GM19023 (cell line): ENCODE data around the gene TIMP2.
"Not testable (repeated sequence)": the region's sequence is repeated elsewhere in the genome, so short reads cannot be mapped to it uniquely, and the experiment has no call there.

Experiments used
- ATAC-seq: cut with Tn5 transposase; IDR thresholded peaks from one replicate; pipeline ENCODE4 v1.9.1; 2021; ENCODE audit warnings: mild to moderate bottlenecking, moderate library complexity; ENCODE audit not compliant: unreplicated experiment

TIMP2 gene

GRCh38 chr17:78891406-78892061 is 33.7 kb downstream of the TIMP2 start:
- ATAC-seq: no peak

GRCh38 chr17:78890498-78890897 is 34.7 kb downstream of the TIMP2 start:
- ATAC-seq: no peak

GRCh38 chr17:78890096-78890495 is 35.1 kb downstream of the TIMP2 start:
- ATAC-seq: not testable (repeated sequence)

GRCh38 chr17:78889531-78889930 is 35.7 kb downstream of the TIMP2 start:
- no peak for ATAC-seq

- ATAC-seq: no peak
These were observed 36.2 kb downstream of the TIMP2 start for GRCh38 chr17:78888941-78889518.

GRCh38 chr17:78886954-78887353 is 38.2 kb downstream of the TIMP2 start:
- ATAC-seq: no peak

GRCh38 chr17:78885956-78886355 is 39.2 kb downstream of the TIMP2 start:
- ATAC-seq: no peak

- no peak for ATAC-seq
These were observed 40.1 kb downstream of the TIMP2 start for GRCh38 chr17:78884876-78885667.

GRCh38 chr17:78884148-78884825 is 40.9 kb downstream of the TIMP2 start:
- no peak for ATAC-seq

GRCh38 chr17:78883533-78884131 is 41.6 kb downstream of the TIMP2 start:
- ATAC-seq: no peak

GRCh38 chr17:78883089-78883532 is 42.1 kb downstream of the TIMP2 start:
- no peak for ATAC-seq

- ATAC-seq: no peak
These were observed 42.6 kb downstream of the TIMP2 start for GRCh38 chr17:78882540-78883088.

GRCh38 chr17:78879635-78880186 is 45.5 kb downstream of the TIMP2 start:
- no peak for ATAC-seq

- no peak for ATAC-seq
These were observed 46.2 kb downstream of the TIMP2 start for GRCh38 chr17:78878871-78879527.

GRCh38 chr17:78878261-78878660 is 46.9 kb downstream of the TIMP2 start:
- ATAC-seq: no peak

- ATAC-seq: not testable (repeated sequence)
These were observed 48.2 kb downstream of the TIMP2 start for GRCh38 chr17:78876954-78877517.

- no peak for ATAC-seq
These were observed 49.0 kb downstream of the TIMP2 start for GRCh38 chr17:78876094-78876597.

GRCh38 chr17:78875363-78876093 is 49.7 kb downstream of the TIMP2 start:
- no peak for ATAC-seq
